Stimulated activated CD4-positive, alpha-beta T cell treated with anti-CD3 and anti-CD28 coated beads, TNF-alpha, amount 100 ng/mL, for 1 hour (primary cell): Measurements from ENCODE around the gene CTNNA1.
"Not testable (repeated sequence)": the region's sequence is repeated elsewhere in the genome, so short reads cannot be mapped to it uniquely, and the experiment has no call there.

Source experiments
- DNase-seq, 3 donors: peaks; one replicate each; pipeline ENCODE4 v3.0.0-alpha.2; 2020; ENCODE audit warnings: low read depth in 3 of 3, low spot score in 1 of 3

The CTNNA1 gene

DNA sequence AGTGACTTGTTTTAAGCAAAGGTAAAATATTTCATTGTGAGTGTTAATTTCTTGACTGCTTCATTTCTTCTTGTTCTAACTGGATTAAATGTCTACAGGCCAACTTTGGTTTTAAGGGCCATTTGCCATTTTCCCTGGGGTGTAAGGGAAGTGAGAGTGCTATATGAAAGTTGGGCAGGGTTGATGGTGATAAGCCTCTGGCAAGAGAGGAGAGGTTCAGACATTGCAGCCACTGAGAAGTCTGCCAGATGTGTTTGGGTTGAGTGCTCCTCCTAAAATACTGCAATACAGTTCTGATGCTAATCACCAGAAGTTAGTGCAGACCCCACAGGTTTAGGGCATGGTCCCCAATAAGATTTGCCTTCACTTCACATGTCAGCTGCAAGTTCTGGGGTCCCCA, 136.8 kb downstream of the CTNNA1 start:
- DNase-seq: no peak

DNA sequence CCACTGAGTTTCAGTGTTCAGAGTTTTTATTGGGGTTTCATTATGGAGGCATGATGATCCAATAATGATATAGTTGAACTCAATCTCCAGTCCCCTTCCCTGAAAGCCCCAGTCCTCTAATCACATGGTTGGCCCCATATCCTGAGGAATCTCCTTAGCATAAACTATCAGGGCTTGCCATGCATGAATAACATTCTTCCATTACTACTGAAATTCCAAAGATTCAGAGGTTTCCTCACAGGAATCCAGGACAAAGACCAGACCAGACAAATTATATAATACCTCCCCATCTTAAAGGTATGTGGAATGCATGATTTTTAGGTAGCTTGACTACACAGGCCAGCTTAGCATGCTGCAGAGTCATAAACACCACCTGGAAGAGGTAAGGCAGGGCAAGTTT, 137.4 kb downstream of the CTNNA1 start:
- no peak for DNase-seq

DNA sequence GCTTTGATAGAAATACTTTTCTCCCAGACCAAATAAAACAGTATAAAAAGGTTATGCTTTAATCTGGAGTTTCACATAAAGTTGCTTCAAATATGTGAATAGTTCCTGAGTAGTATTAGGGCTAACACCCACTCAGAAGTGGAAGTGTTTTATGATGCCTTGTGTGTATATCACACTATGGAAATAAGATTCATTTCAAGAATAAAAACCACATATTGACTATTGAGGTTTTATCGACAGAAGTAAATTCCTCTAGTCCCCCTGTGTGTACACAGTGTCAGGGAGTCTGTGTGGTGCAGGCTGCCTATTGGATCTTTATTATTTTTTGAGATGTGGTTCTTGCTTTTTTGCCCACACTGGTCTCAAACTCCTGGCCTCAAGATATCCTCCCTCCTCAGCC, 142.7 kb downstream of the CTNNA1 start:
- DNase-seq: no peak

- no peak for DNase-seq
These were observed 145.1 kb downstream of the CTNNA1 start for GRCh38 chr5:138898299-138898698.

GRCh38 chr5:138898742-138899141, 145.5 kb downstream of the CTNNA1 start:
- no peak for DNase-seq

DNA sequence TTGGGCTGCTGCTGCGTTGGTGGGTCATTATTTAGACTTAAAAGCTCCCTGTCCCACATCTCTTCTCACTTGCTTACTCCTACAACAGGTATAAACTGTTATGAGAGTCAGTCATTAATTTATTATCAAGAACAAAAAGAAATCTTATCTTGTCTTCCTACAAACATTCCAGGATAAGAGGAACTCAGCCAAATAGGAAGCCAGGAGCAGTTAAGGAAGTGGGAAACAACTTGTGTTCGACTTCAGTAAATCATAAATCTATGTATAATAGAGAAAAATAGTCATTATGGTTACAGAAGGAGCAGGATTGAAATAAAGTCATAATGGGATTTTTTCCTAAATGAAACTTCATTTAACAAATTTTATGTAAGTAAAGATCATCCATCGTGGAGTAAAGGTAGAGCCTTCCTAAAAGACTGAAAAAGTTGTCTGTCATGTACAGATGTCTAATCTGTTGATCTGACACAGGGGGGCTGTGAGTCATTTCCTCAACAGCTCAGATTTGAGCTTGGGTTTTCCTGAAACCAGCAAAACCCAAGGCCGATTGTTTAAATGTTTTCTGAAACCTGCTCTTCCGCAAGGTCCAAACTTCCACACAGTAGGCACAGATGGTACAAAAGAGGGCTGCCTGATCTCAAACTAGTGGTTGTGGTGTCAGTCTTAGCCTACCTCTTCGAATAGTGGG, 147.2 kb downstream of the CTNNA1 start:
- no peak for DNase-seq

GRCh38 chr5:138901716-138902115, 148.5 kb downstream of the CTNNA1 start:
- no peak for DNase-seq

GRCh38 chr5:138903130-138903775, 150.0 kb downstream of the CTNNA1 start:
- no peak for DNase-seq

GRCh38 chr5:138905541-138905940, 152.3 kb downstream of the CTNNA1 start:
- no peak for DNase-seq

- no peak for DNase-seq
These were observed 156.5 kb downstream of the CTNNA1 start for GRCh38 chr5:138909734-138910133.

- DNase-seq: no peak
These were observed 157.4 kb downstream of the CTNNA1 start for GRCh38 chr5:138910546-138911185.

- DNase-seq: no peak
These were observed 158.2 kb downstream of the CTNNA1 start for GRCh38 chr5:138911441-138911840.

DNA sequence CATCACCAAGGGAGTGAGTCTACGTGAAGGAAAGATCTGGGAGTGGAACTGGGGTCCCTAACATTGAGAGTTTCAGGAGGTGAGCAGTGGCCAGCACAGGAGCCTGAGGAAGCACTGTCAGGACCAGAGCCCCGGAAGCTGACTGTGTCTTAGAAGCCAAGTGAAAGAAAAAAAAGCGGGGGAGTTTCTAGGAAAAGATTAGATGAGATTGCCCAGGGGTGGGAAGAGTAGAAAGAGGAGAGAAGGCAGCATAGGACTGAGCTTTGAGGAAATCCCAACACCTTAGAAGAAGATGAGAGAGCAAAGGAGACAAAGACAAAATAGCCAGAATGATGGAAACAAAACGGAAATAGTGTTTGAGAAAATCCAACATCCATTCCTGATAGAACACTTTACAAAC, 158.9 kb downstream of the CTNNA1 start:
- no peak for DNase-seq

DNA sequence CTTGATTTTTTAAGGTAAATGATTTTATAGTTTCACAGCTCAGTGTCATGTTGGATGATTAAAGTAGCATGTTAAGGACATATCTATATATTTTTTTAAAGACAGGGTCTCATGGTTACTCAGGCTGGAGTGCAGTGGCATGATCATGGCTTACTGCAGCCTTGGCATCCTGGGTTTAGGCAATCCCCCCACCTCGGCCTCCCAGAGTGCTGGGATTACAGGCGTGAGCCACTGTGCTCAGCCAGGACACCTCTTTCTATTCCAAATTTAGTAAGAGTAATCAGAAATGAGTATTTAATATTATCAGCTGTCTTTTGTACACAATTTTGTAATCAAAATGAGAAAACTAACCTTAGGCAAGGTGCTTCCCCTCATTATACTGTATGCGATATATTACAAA, 160.5 kb downstream of the CTNNA1 start:
- DNase-seq: no peak

GRCh38 chr5:138914338-138914737, 161.1 kb downstream of the CTNNA1 start:
- no peak for DNase-seq

- DNase-seq: no peak
These were observed 165.5 kb downstream of the CTNNA1 start for GRCh38 chr5:138918686-138919085.

GRCh38 chr5:138920181-138920580, 167.0 kb downstream of the CTNNA1 start:
- no peak for DNase-seq

DNA sequence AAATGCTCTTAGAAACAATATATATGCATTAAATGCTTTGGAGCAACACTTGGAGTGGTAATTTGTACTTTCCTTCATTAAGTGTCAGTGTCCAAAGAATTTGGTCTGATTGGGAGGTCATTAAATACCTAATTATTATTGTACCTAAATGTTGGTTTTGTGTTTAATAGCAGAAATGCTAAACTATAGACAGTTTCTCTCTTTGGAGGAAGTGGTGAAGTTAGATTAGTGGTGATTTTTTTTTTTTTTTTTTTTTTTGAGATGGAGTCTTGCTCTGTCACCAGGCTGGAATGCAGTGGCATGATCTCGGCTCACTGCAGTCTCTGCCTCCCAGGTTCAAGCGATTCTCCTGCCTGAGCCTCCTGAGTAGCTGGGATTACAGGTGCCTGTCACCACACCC, 168.1 kb downstream of the CTNNA1 start:
- not testable (repeated sequence) for DNase-seq

DNA sequence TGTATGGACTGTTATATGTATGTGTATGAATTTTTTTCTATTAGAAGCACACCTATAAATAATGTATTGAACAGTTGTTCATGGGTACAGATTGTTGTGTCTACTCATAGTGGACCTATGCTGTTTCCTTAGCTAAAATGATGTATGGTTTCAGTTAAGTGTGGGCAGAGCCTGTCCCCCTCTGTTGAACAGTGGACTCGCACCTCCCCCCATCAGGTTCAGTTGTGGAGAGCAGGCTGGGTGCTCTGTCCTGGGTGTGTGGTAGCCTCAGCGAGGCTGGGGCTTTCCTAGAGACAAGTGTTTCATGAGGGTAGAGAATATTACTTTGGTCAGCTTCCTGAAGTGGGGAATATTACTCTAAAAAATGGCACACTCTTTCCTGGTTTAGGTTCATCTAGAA, 169.3 kb downstream of the CTNNA1 start:
- no peak for DNase-seq

DNA sequence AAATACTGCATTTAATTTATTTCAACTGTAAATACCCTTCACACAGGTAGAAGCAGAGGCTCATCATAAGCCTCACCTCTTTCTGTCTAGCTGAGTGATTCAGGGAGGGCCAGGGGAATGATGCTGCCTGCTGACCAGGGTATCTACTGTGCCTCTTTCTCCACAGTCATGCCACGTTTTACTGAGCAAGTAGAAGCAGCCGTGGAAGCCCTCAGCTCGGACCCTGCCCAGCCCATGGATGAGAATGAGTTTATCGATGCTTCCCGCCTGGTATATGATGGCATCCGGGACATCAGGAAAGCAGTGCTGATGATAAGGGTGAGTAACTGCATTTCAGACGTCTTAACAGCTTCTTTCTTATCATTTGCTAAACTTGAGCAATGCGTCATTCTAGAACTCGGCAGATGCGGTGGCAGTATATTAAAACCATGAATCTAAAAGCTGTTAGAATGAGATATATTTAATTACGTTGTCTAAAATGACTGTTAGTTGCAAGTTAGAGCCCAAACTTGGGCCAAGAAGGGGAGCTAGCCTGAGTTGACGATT, 171.9 kb downstream of the CTNNA1 start:
- no peak for DNase-seq

DNA sequence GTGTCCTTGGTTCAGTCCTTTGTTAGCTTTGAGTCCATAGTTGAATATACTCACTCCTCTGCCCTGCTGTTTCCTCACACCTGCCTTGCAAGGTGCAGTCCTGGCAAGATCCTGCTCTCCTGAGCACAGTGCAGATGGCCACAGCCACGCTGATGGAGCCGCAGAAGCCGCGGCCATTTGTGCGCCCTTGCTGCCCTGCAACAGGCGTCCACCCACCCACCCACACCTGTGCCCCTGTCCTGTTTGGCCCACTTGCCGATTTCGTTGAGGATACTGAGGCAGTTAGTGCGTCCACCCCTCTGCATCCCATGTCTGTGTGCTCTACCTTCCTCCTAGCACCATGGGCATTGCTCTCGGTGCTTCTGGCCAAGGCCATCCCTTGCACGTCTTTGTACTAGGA, 173.0 kb downstream of the CTNNA1 start:
- no peak for DNase-seq
